ENCODE measurements around the gene HTR7. TPM values are rescaled to one million over a fixed set of nuclear protein-coding genes. Genes with fewer than 3 reads are reported as not detected.

Gene HTR7
- total RNA-seq, 3 donors from 2014 or later: 0.24 to 0.51 (median 0.46) TPM

- Histone ChIP-seq H3K4me3 (no peak overlapping the region), H3K36me3 (ENCODE audit: low read depth) (no peaks in the 10 kb centered on the region), H3K4me1 (ENCODE audit: low read depth) (no peaks in the 10 kb centered on the region), H3K9me3 (no peaks in the 10 kb centered on the region)
- peak in 1 of 3 donors; percentile 12 for DNase-seq
- peak; percentile 36 for ATAC-seq
- TF ChIP-seq, protein P1, sequence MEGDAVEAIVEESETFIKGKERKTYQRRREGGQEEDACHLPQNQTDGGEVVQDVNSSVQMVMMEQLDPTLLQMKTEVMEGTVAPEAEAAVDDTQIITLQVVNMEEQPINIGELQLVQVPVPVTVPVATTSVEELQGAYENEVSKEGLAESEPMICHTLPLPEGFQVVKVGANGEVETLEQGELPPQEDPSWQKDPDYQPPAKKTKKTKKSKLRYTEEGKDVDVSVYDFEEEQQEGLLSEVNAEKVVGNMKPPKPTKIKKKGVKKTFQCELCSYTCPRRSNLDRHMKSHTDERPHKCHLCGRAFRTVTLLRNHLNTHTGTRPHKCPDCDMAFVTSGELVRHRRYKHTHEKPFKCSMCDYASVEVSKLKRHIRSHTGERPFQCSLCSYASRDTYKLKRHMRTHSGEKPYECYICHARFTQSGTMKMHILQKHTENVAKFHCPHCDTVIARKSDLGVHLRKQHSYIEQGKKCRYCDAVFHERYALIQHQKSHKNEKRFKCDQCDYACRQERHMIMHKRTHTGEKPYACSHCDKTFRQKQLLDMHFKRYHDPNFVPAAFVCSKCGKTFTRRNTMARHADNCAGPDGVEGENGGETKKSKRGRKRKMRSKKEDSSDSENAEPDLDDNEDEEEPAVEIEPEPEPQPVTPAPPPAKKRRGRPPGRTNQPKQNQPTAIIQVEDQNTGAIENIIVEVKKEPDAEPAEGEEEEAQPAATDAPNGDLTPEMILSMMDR (IDR thresholded peaks at IDR 0.05): no peak
- intact Hi-C loops (cut with DNase I, micrococcal nuclease): no loop called here
These were observed 80.2 kb downstream of the HTR7 start for GRCh38 chr10:90777621-90778020.

DNA sequence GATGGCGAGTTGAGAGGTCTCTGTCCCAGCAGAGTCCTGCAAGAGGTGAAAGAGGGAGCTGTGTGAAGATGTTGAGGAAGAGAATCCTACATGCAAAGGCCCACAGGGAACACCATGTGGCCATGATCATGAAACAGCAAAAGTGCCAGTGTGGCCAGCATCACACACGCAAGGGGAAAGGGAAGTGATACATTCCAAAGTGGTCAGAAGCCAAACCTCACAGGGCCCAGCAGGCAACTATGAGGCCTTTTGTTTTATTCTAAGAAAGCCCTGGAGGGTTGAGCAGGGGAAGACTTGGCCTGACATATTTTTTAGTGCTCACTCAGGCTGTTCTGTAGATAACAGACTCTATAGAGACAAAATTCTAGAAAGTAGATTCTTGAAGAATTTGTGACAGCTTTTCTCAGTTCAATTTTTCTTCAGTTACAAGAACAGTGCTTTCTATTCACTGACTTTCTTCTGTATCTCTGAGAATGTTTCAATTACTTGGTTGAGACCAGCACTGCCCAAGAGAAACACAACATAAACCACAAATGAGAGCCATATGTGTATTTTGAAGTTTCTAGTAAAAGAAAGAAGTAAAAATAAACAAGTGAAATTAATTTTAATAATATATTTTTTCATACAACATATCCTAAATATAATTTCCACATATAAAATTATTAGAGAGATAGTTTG lies 82.3 kb downstream of the HTR7 start:
- no peaks in the 10 kb centered on the region for H3K4me1 ChIP-seq (ENCODE audit: low read depth)
- TF ChIP-seq, protein P1 (IDR thresholded peaks at IDR 0.05): no peak
- ATAC-seq: peak; percentile 23
- no peak overlapping the region for H3K4me3 ChIP-seq
- H3K36me3 ChIP-seq (ENCODE audit: low read depth): no peaks in the 10 kb centered on the region
- intact Hi-C loops (cut with DNase I, micrococcal nuclease): no loop called here
- no peaks in the 10 kb centered on the region for H3K9me3 ChIP-seq
- DNase-seq: peak in 1 of 3 donors; percentile 24

DNA sequence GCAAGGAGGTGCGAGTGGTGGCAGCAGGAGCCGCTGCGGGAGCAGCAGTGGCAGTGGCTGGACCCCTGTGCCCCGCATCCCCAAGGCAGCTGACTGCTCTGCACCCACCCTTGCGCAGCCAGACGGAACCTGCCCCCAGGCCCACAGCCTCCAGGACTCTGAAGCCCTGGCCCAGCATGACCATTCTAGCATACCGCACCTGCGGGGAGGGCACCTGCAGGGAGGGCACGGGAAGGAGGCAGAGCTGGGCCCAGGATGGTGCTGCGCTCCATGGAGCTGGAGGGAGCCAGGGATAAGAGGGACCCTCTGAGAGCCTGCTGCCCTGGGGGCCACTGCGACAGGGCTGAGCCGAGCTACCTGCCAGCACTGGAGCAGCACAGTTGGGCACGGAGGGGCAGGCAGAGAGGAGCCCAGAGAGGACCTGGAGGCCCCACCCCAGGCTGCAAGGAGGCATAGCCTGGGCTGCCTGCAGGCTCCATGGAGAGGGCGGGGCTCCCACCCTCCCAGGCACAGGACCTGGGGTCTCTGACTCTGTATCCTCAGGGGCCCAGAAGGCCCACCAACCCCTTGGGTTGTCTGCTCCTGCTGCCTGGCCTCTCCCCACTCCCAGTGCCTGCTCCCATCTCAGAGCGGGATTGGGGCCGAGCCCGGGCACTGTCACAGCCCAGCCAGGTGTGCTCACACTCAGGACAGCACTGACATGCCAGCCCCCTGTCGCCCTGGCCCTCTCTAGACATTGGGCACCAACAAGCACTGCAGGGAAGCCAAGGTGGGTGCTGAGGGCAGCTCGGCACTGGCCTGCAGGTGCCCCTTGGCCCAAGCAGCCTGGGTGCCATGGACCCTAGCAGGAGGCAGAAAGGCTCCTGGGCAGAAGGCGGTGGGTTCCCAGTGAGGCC lies 87.6 kb downstream of the HTR7 start:
- H3K9me3 ChIP-seq: no peaks in the 10 kb centered on the region
- H3K4me3 ChIP-seq: no peak overlapping the region
- peak; percentile 7 for ATAC-seq
- intact Hi-C loops (cut with DNase I, micrococcal nuclease): no loop called here
- no peaks in the 10 kb centered on the region for H3K36me3 ChIP-seq (ENCODE audit: low read depth)
- H3K4me1 ChIP-seq (ENCODE audit: low read depth): no peaks in the 10 kb centered on the region
- TF ChIP-seq, protein P1 (IDR thresholded peaks at IDR 0.05): no peak
- DNase-seq: no peak

GRCh38 chr10:90751107-90751997 lies 106.5 kb downstream of the HTR7 start:
- no peaks in the 10 kb centered on the region for H3K9me3 ChIP-seq
- H3K4me3 ChIP-seq: no peak overlapping the region
- DNase-seq (peak in 1 of 3 donors; percentile 59), ATAC-seq (peak; percentile 61)
- no peaks in the 10 kb centered on the region for H3K36me3 ChIP-seq (ENCODE audit: low read depth)
- TF ChIP-seq, protein P1 (IDR thresholded peaks at IDR 0.05): peak; percentile 27
- intact Hi-C loops (cut with DNase I, micrococcal nuclease): loop anchor here in 1 of 2 donors (10.0 kb wide), 1 partner anchor 113 kb away; no protein-coding TSS in a partner anchor
- H3K4me1 ChIP-seq (ENCODE audit: low read depth): no peaks in the 10 kb centered on the region

- no peak for ATAC-seq
- Histone ChIP-seq H3K4me3 (no peak overlapping the region), H3K4me1 (ENCODE audit: low read depth) (no peaks in the 10 kb centered on the region), H3K36me3 (ENCODE audit: low read depth) (no peaks in the 10 kb centered on the region), H3K9me3 (no peaks in the 10 kb centered on the region)
- intact Hi-C loops (cut with DNase I, micrococcal nuclease): no loop called here
- TF ChIP-seq, protein P1 (IDR thresholded peaks at IDR 0.05): no peak
- no peak for DNase-seq
These were observed 111.0 kb downstream of the HTR7 start for GRCh38 chr10:90746829-90747228.

Measured in mucosa of descending colon (tissue), 3 donors.